ENCODE data around the gene ETFA. TPM values are rescaled to one million over a fixed set of nuclear protein-coding genes. Genes with fewer than 3 reads are reported as not detected.

The ETFA gene
- total and polyA plus RNA-seq, 10 donors = 49.7 to 98.5 (median 80.5) TPM

DNA sequence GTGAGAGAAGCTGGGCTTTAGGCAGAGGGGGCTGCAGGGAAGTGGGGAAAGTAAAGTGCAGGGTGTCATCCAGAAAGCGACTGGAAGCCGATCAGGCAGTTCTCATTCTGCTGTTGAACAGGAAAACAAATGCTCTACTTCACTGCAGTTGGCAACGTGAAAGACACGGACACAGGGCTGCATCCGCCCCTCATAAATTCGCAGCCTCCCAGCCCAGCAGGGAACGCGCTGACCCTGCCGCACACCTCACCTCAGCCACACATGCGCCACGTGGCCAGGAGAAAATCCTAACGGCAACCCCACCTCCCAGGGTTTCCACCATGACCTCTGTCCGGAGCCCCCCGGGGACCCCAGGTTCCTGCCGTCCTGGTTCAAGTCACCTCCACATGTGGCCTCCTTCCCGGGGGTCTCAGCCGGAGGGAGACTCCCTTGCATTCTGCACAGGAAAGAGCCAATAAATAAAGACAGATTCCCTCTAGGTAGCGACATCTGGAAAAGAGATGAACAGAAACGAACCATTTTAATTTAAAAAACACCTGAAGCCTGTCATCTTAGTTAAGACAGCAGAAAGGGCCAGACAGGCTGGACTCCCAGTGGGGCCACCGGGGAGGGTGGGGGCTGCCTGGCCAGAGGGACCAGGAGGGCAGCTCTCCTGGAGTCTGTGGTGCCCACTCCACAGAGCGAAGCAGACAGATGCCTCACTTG, 132.8 kb downstream of the ETFA start:
- no peak for DNase-seq
- no peak overlapping the region for H3K27ac ChIP-seq
- TF ChIP-seq POLR2AphosphoS5 (IDR thresholded peaks at IDR 0.05) = no peak
- no peak for TF ChIP-seq POLR2A (IDR thresholded peaks at IDR 0.05)
- TF ChIP-seq, protein P1, sequence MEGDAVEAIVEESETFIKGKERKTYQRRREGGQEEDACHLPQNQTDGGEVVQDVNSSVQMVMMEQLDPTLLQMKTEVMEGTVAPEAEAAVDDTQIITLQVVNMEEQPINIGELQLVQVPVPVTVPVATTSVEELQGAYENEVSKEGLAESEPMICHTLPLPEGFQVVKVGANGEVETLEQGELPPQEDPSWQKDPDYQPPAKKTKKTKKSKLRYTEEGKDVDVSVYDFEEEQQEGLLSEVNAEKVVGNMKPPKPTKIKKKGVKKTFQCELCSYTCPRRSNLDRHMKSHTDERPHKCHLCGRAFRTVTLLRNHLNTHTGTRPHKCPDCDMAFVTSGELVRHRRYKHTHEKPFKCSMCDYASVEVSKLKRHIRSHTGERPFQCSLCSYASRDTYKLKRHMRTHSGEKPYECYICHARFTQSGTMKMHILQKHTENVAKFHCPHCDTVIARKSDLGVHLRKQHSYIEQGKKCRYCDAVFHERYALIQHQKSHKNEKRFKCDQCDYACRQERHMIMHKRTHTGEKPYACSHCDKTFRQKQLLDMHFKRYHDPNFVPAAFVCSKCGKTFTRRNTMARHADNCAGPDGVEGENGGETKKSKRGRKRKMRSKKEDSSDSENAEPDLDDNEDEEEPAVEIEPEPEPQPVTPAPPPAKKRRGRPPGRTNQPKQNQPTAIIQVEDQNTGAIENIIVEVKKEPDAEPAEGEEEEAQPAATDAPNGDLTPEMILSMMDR (IDR thresholded peaks at IDR 0.05 in 8 of 11, conservative IDR thresholded peaks at IDR 0.05 in 3 of 11) = no peak
- H3K4me1 ChIP-seq = no peaks in the 10 kb centered on the region
- peaks cover 0 to 39% (median 0%) of the 10 kb centered on the region in 7 donors for H3K27me3 ChIP-seq (replicated peaks in 1 of 7)
- no peaks in the 10 kb centered on the region for H3K9me3 ChIP-seq
- intact Hi-C loops (cut with DNase I; ENCODE audit: low total_unique reads) = no loop called here
- WGBS, 5 donors = 53 to 67% (median 62%) methylated on average over 21 of the region's 21 CpGs
- no peaks in the 10 kb centered on the region for H3K36me3 ChIP-seq
- H3K4me3 ChIP-seq = no peak overlapping the region

- Histone ChIP-seq H3K9me3 (no peaks in the 10 kb centered on the region), H3K4me3 (no peak overlapping the region), H3K36me3 (no peaks in the 10 kb centered on the region), H3K27me3 (replicated peaks in 1 of 7) (peaks cover 0 to 39% (median 0%) of the 10 kb centered on the region in 7 donors), H3K4me1 (no peaks in the 10 kb centered on the region), H3K27ac (no peak overlapping the region)
- WGBS, 5 donors = 70 to 86% (median 77%) methylated on average over 13 to 15 of the region's 15 CpGs
- no peak for DNase-seq
- TF ChIP-seq, protein P1 (IDR thresholded peaks at IDR 0.05 in 8 of 11, conservative IDR thresholded peaks at IDR 0.05 in 3 of 11) = no peak
- TF ChIP-seq POLR2AphosphoS5 (IDR thresholded peaks at IDR 0.05) (no peak), POLR2A (IDR thresholded peaks at IDR 0.05) (no peak)
- intact Hi-C loops (cut with DNase I; ENCODE audit: low total_unique reads) = no loop called here
Measured at GRCh38 chr15:76177491-76178040, 133.7 kb downstream of the ETFA start.

DNA sequence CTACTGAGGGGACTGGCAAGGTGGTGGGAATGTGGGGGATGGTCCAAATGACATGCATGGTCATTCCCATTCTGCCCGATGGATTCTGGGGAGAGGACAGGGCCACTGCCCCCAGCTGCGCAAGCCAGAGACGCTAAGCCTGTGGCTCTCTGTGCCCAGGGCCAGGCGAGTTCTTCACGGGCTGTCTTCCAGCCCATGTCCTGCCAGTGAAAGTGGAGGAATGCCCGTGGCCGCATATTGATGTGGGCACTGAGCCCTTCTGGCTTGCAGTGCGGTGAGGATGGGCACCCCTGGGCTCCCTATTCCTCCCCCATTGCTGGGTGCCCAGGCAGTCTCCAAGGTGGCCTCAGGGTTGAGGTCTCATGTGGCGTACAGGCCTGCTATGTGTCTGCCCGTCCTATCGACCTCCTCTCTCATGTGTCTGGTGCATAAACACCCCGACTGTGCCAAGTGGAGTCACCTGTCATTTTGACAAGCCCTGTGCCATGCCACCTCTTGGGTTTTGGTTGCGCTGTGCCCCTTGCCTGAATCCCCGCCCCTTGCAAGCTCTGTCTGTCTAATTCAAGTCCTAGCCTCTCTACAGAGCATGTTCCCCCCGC, 134.7 kb downstream of the ETFA start:
- no peaks in the 10 kb centered on the region for H3K9me3 ChIP-seq
- no peaks in the 10 kb centered on the region for H3K36me3 ChIP-seq
- no peak overlapping the region for H3K4me3 ChIP-seq
- H3K4me1 ChIP-seq = no peaks in the 10 kb centered on the region
- 83 to 95% (median 92%) methylated on average over 10 to 15 of the region's 15 CpGs for WGBS, 5 donors
- H3K27me3 ChIP-seq (replicated peaks in 1 of 7) = peaks cover 0 to 39% (median 0%) of the 10 kb centered on the region in 7 donors
- TF ChIP-seq, protein P1 (IDR thresholded peaks at IDR 0.05 in 8 of 11, conservative IDR thresholded peaks at IDR 0.05 in 3 of 11) = no peak
- TF ChIP-seq POLR2A (IDR thresholded peaks at IDR 0.05) = no peak
- no peak for TF ChIP-seq POLR2AphosphoS5 (IDR thresholded peaks at IDR 0.05)
- H3K27ac ChIP-seq = no peak overlapping the region
- DNase-seq = no peak
- intact Hi-C loops (cut with DNase I; ENCODE audit: low total_unique reads) = no loop called here

GRCh38 chr15:76176059-76176458, 135.2 kb downstream of the ETFA start:
- Histone ChIP-seq H3K27ac (no peak overlapping the region), H3K36me3 (no peaks in the 10 kb centered on the region), H3K27me3 (replicated peaks in 1 of 7) (peaks cover 0 to 34% (median 0%) of the 10 kb centered on the region in 7 donors), H3K4me1 (peaks cover 0 to 4% (median 0%) of the 10 kb centered on the region in 6 donors), H3K4me3 (no peak overlapping the region), H3K9me3 (no peaks in the 10 kb centered on the region)
- intact Hi-C loops (cut with DNase I; ENCODE audit: low total_unique reads) = no loop called here
- TF ChIP-seq POLR2A (IDR thresholded peaks at IDR 0.05) (no peak), POLR2AphosphoS5 (IDR thresholded peaks at IDR 0.05) (no peak)
- TF ChIP-seq, protein P1 (IDR thresholded peaks at IDR 0.05 in 8 of 11, conservative IDR thresholded peaks at IDR 0.05 in 3 of 11) = no peak
- WGBS, 5 donors = 90 to 96% (median 91%) methylated on average over 10 of the region's 10 CpGs
- DNase-seq = no peak
